ENCODE measurements around the gene NFATC1. TPM values are rescaled to one million over a fixed set of nuclear protein-coding genes. Genes with fewer than 3 reads are reported as not detected.

The NFATC1 gene
- polyA plus RNA-seq, 1 experiment = 0.73 TPM

GRCh38 chr18:79567481-79568147, 171.9 kb downstream of the NFATC1 start:
- H3K4me3 ChIP-seq (ENCODE audit: low read depth, low read length) = no peak overlapping the region
- peak; percentile 87 for DNase-seq (ENCODE audit: low read depth, low spot score)
- peak overlapping the region; percentile 95 for H3K27ac ChIP-seq (ENCODE audit: low read depth, low read length)
- ChIA-PET POLR2A (interaction anchor here (1.4 kb wide), 1 partner anchor 9 kb away, joined by 5 read pairs; no protein-coding TSS in a partner anchor), CTCF (interaction anchor here (0.6 to 1.0 kb wide), 2 partner anchors 27 to 191 kb away, joined by 3 read pairs; no protein-coding TSS in a partner anchor)
- no peaks in the 10 kb centered on the region for H3K27me3 ChIP-seq (ENCODE audit: control insufficient read depth, insufficient read depth, low read length)
- H3K9me3 ChIP-seq (ENCODE audit: control insufficient read depth, insufficient read depth, low read length) = peaks cover 17% of the 10 kb centered on the region
- no peak for TF ChIP-seq CTCF (IDR thresholded peaks at IDR 0.05; ENCODE audit: low read depth, low read length)

- H3K9me3 ChIP-seq (ENCODE audit: control insufficient read depth, insufficient read depth, low read length) = peaks cover 27% of the 10 kb centered on the region
- no peak overlapping the region for H3K27ac ChIP-seq (ENCODE audit: low read depth, low read length)
- CTCF ChIA-PET = interaction anchor here (1.0 kb wide), 1 partner anchor 192 kb away, joined by 3 read pairs; no protein-coding TSS in a partner anchor
- no peak overlapping the region for H3K4me3 ChIP-seq (ENCODE audit: low read depth, low read length)
- no peak for DNase-seq (ENCODE audit: low read depth, low spot score)
- POLR2A ChIA-PET = interaction anchor here (1.4 kb wide), 1 partner anchor 8 kb away, joined by 5 read pairs; no protein-coding TSS in a partner anchor
- TF ChIP-seq CTCF (IDR thresholded peaks at IDR 0.05; ENCODE audit: low read depth, low read length) = no peak
- H3K27me3 ChIP-seq (ENCODE audit: control insufficient read depth, insufficient read depth, low read length) = no peaks in the 10 kb centered on the region
Observed at GRCh38 chr18:79568543-79569205, 172.9 kb downstream of the NFATC1 start.

- no peaks in the 10 kb centered on the region for H3K27me3 ChIP-seq (ENCODE audit: control insufficient read depth, insufficient read depth, low read length)
- H3K27ac ChIP-seq (ENCODE audit: low read depth, low read length) = peak overlapping the region; percentile 3
- DNase-seq (ENCODE audit: low read depth, low spot score) = no peak
- no peak for TF ChIP-seq CTCF (IDR thresholded peaks at IDR 0.05; ENCODE audit: low read depth, low read length)
- ChIA-PET CTCF (no interaction called here), POLR2A (no interaction called here)
- H3K9me3 ChIP-seq (ENCODE audit: control insufficient read depth, insufficient read depth, low read length) = peaks cover 37% of the 10 kb centered on the region
- no peak overlapping the region for H3K4me3 ChIP-seq (ENCODE audit: low read depth, low read length)
Observed at GRCh38 chr18:79569720-79570119, 174.0 kb downstream of the NFATC1 start.

GRCh38 chr18:79570266-79571201, 174.8 kb downstream of the NFATC1 start:
- TF ChIP-seq CTCF (IDR thresholded peaks at IDR 0.05; ENCODE audit: low read depth, low read length) = no peak
- ChIA-PET POLR2A (no interaction called here), CTCF (no interaction called here)
- peak; percentile 27 for DNase-seq (ENCODE audit: low read depth, low spot score)
- peak overlapping the region; percentile 41 for H3K4me3 ChIP-seq (ENCODE audit: low read depth, low read length)
- peak overlapping the region; percentile 91 for H3K27ac ChIP-seq (ENCODE audit: low read depth, low read length)
- peaks cover 43% of the 10 kb centered on the region for H3K9me3 ChIP-seq (ENCODE audit: control insufficient read depth, insufficient read depth, low read length)
- H3K27me3 ChIP-seq (ENCODE audit: control insufficient read depth, insufficient read depth, low read length) = no peaks in the 10 kb centered on the region
